ENCODE data around the gene FRAS1.

The FRAS1 gene

DNA sequence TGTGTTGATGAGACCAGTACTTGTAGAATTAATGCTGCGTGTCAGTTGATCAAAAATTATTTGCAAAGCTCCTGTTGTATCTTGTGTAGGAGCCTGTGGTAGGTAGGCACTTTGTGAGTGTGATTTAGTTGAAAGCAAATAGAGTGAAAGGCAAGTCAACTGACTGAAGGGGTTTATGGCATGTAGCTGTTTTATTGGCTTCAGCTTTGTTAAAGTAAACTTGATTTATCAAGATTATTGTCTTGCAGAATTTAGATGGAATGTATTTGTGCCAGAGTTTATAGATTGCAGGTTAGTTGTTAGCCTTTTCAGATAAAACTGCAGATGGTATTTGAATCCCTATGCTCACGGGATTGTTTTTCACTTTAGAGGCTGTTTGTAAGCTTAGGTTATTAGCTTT is 128.0 kb downstream of the FRAS1 start:
- Histone ChIP-seq H3K36me3 (ENCODE audit: insufficient read depth, low read length) (no peaks in the 10 kb centered on the region), H3K4me1 (ENCODE audit: insufficient read depth, low read length) (no peaks in the 10 kb centered on the region), H4K20me1 (ENCODE audit: insufficient read depth, low read length) (no peaks in the 10 kb centered on the region), H3K27me3 (ENCODE audit: insufficient read depth, low read length, poor library complexity) (no peaks in the 10 kb centered on the region), H3K27ac (ENCODE audit: low read length) (no peak overlapping the region), H3K9me3 (ENCODE audit: insufficient read depth, low read length, severe bottlenecking) (no peaks in the 10 kb centered on the region), H3K4me2 (ENCODE audit: insufficient read depth, low read length) (no peak overlapping the region), H3K4me3 (ENCODE audit: low read depth in 1 of 2, low read length in 2 of 2) (no peak overlapping the region), H3K79me2 (ENCODE audit: insufficient read depth, low read length) (no peaks in the 10 kb centered on the region), H2AFZ (ENCODE audit: low read depth, low read length) (no peak overlapping the region), H3K9ac (ENCODE audit: low read depth, low read length) (no peak overlapping the region)
- DNase-seq (no peak), ATAC-seq (ENCODE audit: insufficient read depth, low read depth) (no peak)
- no peak for TF ChIP-seq EZH2 (IDR thresholded peaks at IDR 0.05; ENCODE audit: borderline replicate concordance, low read depth, low read length, severe bottlenecking)
- TF ChIP-seq, protein P1, sequence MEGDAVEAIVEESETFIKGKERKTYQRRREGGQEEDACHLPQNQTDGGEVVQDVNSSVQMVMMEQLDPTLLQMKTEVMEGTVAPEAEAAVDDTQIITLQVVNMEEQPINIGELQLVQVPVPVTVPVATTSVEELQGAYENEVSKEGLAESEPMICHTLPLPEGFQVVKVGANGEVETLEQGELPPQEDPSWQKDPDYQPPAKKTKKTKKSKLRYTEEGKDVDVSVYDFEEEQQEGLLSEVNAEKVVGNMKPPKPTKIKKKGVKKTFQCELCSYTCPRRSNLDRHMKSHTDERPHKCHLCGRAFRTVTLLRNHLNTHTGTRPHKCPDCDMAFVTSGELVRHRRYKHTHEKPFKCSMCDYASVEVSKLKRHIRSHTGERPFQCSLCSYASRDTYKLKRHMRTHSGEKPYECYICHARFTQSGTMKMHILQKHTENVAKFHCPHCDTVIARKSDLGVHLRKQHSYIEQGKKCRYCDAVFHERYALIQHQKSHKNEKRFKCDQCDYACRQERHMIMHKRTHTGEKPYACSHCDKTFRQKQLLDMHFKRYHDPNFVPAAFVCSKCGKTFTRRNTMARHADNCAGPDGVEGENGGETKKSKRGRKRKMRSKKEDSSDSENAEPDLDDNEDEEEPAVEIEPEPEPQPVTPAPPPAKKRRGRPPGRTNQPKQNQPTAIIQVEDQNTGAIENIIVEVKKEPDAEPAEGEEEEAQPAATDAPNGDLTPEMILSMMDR (IDR thresholded peaks at IDR 0.05; ENCODE audit: borderline replicate concordance, extremely low read depth, low read length, poor library complexity, severe bottlenecking), result no peak

DNA sequence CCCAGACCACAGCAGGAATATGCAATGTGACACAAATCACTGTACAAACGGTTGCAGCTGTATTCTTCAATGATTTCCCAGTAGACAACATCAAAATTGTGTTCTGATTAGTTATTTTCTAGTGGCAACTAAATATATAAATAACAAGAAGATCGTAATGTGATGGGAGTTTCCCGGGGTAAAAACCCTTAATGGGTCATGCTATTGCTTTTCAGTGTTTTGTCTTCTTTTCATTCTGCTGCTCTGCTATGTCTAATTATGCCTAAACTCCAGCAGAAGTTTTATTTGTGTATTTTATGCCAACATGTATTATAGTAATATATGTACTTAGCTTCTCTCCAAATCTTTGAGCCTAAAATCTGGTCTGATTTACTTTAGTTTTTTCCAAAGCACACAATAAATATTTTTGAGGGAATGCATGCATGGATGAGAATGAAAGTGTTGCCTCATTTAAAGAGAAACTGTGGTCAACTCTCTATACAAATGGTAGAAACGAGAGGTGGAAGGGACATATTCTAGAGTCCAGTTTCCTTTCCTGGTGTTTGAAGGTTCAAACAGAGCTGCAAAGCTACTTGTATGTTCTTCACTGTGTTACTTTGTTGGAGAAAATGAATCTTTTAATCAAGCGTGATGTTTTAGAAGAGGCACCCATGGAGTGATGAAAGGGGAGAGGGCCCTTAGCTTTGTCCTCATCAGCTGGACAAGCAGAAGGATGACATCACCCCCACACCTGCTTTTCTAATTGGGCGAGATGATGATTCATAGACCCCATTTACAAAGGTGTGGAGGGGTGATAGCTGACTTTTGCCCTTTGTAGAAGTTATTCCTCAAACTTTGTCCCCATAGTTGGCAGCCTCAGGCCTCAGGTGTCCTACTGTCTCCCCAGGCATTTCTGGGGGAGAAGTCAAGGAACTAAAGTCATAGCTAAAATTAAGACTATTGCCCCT is 129.7 kb downstream of the FRAS1 start:
- TF ChIP-seq, protein P1 (IDR thresholded peaks at IDR 0.05; ENCODE audit: borderline replicate concordance, extremely low read depth, low read length, poor library complexity, severe bottlenecking), result no peak
- TF ChIP-seq EZH2 (IDR thresholded peaks at IDR 0.05; ENCODE audit: borderline replicate concordance, low read depth, low read length, severe bottlenecking), result no peak
- no peaks in the 10 kb centered on the region for H3K4me1 ChIP-seq (ENCODE audit: insufficient read depth, low read length)
- no peaks in the 10 kb centered on the region for H3K27me3 ChIP-seq (ENCODE audit: insufficient read depth, low read length, poor library complexity)
- no peak overlapping the region for H3K9ac ChIP-seq (ENCODE audit: low read depth, low read length)
- H3K27ac ChIP-seq (ENCODE audit: low read length), result no peak overlapping the region
- DNase-seq (no peak), ATAC-seq (ENCODE audit: insufficient read depth, low read depth) (no peak)
- no peaks in the 10 kb centered on the region for H4K20me1 ChIP-seq (ENCODE audit: insufficient read depth, low read length)
- no peaks in the 10 kb centered on the region for H3K9me3 ChIP-seq (ENCODE audit: insufficient read depth, low read length, severe bottlenecking)
- no peak overlapping the region for H3K4me3 ChIP-seq (ENCODE audit: low read depth in 1 of 2, low read length in 2 of 2)
- H3K36me3 ChIP-seq (ENCODE audit: insufficient read depth, low read length), result no peaks in the 10 kb centered on the region
- no peaks in the 10 kb centered on the region for H3K79me2 ChIP-seq (ENCODE audit: insufficient read depth, low read length)
- H2AFZ ChIP-seq (ENCODE audit: low read depth, low read length), result no peak overlapping the region
- H3K4me2 ChIP-seq (ENCODE audit: insufficient read depth, low read length), result no peak overlapping the region

DNA sequence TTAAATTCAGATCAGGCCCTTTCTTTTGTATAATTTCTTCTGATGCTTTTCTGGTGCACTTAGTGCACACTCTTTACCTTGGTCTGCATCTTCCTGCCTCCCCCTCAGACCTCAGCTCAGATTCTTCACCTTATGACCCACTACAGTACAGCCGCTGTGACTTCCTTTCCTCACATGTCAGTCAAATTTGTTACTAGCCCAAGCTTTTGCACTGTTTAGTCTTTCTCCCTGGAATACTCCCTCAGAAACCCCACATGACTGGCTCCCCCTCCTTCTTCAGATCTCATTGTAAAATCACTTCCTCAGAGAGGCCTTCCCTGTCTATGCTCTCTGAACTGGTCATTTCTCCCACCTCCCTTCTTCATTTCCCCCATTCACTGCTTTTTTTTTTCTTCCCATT is 132.9 kb downstream of the FRAS1 start:
- H3K9ac ChIP-seq (ENCODE audit: low read depth, low read length), result no peak overlapping the region
- H3K79me2 ChIP-seq (ENCODE audit: insufficient read depth, low read length), result no peaks in the 10 kb centered on the region
- H3K4me3 ChIP-seq (ENCODE audit: low read depth in 1 of 2, low read length in 2 of 2), result no peak overlapping the region
- no peak for TF ChIP-seq EZH2 (IDR thresholded peaks at IDR 0.05; ENCODE audit: borderline replicate concordance, low read depth, low read length, severe bottlenecking)
- TF ChIP-seq, protein P1 (IDR thresholded peaks at IDR 0.05; ENCODE audit: borderline replicate concordance, extremely low read depth, low read length, poor library complexity, severe bottlenecking), result no peak
- H3K27ac ChIP-seq (ENCODE audit: low read length), result no peak overlapping the region
- DNase-seq (no peak), ATAC-seq (ENCODE audit: insufficient read depth, low read depth) (no peak)
- H3K27me3 ChIP-seq (ENCODE audit: insufficient read depth, low read length, poor library complexity), result no peaks in the 10 kb centered on the region
- no peaks in the 10 kb centered on the region for H4K20me1 ChIP-seq (ENCODE audit: insufficient read depth, low read length)
- no peak overlapping the region for H3K4me2 ChIP-seq (ENCODE audit: insufficient read depth, low read length)
- H3K9me3 ChIP-seq (ENCODE audit: insufficient read depth, low read length, severe bottlenecking), result no peaks in the 10 kb centered on the region
- no peaks in the 10 kb centered on the region for H3K36me3 ChIP-seq (ENCODE audit: insufficient read depth, low read length)
- H2AFZ ChIP-seq (ENCODE audit: low read depth, low read length), result no peak overlapping the region
- no peaks in the 10 kb centered on the region for H3K4me1 ChIP-seq (ENCODE audit: insufficient read depth, low read length)

Measured in DND-41 (cell line).